HG03095 (cell line): ENCODE results near the gene FAM118B.

Experiments
- ATAC-seq: cut with Tn5 transposase; IDR thresholded peaks from one replicate; pipeline ENCODE4 v1.9.1; 2021; ENCODE audit warnings: moderate library complexity; ENCODE audit not compliant: unreplicated experiment

FAM118B gene

DNA sequence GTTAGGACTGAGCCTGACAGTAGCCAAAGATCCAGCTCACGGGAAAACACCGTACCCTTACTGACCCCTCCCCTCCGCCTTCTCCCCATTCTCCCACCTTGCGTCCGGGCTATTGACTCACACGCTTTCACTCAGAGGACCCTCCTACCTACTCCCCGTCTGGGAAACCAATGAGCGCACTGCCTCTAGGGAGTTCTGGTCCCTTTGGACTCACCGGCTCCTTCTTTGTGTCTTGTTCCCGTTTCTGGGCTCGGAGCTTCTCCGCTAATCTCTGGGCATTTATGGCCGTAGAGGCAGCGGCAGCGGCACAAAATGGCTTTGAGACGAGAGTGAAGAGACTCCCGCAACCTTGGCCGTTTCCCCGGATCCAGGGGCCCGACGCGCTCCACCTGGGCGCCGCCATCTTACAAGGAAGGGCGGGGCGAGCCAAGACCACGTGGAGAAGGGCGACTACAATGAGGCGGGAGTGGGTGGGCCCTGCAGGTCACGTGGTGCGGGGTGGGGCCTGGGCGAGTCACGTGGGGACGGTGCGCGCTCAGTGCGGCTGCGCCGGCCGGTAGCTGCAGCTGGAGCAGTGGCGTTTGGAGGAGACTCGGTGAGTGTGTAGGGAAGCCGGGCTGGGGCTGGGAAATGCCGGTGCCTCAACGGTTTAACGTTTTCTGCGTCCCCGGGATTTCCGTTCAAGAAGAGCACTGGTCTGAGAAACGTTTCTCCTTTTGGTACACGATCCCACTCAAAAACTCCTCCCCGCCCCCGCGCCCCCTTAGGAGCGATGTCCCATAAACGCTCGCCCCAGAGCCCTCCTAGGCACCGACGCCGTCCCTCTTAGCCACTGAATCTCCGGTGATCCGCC is at the start of gene FAM118B, which contains the start of gene RPUSD4:
FAM118B (plus strand) TSS at position 547 of the 853 bp plus-strand sequence. CDS start 23,220 bp downstream, outside the sequence.
RPUSD4 (minus strand) TSS at position 415 of the 853 bp plus-strand sequence; CDS start at position 403, 12 bp downstream.
- ATAC-seq, result peak; percentile 97

DNA sequence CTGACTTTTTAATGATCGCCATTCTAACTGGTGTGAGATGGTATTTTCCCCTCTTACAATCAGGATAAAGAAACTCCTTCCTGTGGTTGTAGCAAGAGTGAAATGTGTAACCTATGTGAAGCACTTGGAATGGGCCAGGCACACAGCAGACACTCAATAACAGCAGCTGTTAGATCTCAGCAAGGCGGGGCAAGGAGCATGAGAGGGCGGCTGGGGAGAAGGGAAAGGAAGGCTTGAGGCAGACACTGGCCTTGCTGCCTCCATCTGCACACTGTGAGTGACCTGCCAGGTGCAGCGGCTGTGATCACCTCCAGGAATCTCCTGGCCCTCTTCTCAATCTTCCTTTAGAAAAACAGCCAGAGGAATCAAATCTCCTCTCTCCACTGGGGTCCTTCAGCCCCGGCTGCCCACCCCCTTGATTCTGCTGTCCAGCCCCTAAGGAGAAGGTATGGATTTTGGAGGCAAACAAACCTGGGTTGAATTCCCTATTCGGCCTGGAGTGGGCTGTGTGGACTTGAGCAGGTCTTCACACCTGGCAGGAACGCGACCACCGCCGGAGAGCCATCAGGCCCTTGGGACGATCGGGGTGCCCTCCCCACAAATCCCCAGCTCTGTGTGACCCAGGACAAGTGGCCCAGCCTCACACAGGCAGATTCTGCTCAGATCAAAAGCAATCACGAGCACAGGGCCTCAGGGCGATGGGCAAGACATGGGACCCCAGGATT is 49.1 kb upstream of the FAM118B start:
- ATAC-seq, result no peak

DNA sequence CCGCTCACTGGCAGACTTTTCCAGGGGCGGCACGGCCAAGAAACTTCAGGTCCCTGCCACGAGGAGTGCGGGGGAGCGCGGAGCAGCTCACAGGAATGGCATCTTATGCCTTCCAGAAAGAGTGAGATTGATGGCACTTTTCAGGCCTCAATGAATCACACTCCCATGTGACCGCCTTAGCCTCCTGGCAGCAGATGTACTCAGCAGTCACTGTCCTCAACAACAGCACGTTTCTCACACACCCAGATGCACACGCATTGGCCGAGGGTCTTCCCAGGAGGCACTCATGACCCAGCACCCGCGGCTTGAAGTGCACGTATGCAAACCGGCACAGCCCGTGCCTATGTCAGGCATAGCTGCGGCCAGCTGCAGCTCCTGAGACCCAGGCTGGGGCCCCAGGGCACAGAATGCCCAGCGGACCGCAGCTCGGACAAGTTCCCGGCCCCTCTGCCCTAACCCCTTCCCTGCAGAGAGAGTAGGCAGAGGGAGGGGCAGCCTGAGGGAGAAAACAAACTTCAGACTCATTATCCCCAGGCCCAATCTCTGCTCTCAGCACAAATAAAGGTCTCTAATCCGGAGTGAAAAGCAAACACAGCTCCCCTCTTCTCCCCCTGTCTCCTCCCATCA is 48.4 kb upstream of the FAM118B start:
- no peak for ATAC-seq

DNA sequence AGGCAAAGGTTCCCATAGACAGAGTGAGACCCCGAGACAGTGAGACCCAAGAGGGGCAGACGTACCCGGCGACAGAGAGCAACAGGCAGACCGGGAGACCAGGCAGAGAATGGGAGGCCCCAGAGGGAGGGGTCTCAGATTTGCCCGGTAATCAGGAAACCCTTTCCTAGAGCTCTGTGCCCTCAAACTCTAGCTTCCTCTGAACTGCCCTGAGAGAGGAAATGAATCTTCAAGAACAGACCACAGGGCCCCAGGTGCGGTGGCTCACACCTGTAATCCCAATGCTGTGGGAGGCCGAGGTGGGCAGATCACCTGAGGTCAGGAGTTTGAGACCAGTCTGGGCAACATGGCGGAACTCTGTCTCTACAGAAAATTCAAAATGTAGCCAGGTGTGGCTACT is 47.8 kb upstream of the FAM118B start:
- no peak for ATAC-seq

DNA sequence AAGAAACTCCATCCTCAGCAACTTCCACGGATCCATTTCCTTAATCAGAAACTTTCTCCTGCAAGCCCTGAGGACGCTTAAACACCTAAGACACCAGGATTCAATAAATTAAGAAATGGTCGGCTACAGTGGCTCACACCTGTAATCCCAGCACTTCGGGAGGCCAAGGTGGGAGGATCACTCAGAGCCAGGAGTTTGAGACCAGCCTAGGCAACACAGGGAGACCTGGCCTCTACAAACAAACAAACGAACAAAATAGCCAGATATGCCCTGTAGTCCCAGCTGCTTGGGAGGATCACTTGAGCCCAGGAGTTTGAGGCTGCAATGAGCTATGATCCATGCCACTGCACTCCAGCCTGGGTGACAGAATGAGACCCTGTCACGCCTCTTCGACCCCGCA is 46.8 kb upstream of the FAM118B start:
- no peak for ATAC-seq

DNA sequence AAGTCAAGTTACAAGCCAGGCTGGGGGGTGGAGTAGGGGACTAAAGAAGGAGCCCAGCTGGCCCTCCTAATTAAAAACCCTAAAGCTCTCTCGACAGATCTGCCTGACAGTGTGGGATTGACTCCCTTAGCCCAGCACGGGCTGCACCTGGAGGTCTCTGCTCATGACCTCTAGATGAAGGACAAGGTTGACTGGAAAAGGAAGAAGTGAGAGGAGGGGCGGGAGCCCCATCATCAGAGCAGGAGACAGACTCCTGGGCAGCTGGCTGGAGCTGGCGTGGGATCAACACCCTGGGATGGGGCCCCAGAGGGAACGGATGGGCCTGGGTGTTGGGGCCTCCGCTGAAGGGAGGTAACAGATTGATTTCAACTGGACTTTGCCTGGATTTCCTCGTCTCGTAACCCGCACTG is 46.3 kb upstream of the FAM118B start:
- ATAC-seq, result no peak

DNA sequence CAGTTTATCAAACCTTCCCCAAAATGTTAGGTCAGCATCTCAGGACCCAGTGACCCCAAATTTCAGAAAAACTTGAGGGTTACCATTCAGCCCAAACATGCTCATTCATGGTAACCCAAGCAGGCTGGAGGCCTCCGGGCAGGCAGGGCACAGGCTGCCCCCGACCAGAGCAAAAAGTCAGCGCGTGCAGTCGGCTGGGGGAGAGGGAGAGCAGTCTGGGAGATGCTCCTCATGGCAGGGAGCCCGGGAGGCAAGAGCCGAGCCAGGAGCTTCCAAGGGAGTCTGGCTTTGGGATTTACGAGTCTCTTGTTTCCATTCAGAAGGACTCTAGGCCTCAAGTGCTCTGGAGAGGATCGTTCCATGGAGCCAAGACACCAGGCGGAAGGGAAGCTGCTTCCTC is 45.8 kb upstream of the FAM118B start:
- ATAC-seq, result no peak

DNA sequence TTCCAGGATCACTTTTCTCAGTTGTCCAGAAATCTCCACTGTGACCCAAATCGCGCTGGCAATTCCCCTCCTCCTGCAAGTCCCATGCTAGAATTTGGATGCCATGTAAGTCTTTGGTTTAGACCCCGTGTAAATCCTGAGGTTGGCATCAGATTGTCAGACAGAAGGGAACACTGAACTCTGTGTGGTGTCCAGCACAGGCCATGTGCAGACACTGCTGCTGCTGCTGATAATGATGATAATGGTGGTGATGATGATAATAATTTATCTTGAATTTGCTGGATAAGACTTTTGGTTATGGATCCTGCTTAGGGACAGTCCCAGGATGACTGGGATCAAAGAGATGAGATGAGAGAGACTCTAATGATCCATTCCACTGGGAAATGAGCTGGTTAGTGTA is 45.2 kb upstream of the FAM118B start:
- ATAC-seq, result no peak

DNA sequence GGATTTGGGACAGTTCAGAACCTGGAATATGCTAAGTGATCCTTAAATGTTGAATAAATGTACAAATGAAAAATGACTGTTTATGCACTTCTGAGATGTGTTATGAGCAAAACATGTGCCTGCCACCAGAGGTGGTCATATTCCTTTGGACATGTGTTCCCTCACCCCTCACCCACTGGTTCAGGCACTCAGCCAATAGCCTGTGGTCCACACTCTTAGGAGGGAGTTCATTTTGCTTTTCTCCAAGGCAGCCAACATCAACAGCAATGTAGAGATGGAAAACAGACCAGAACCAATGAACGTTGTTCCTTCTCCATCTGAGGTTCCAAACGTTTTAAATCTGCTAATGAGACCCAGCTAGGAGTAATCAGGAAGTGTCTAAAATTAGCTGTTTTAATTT is 44.1 kb upstream of the FAM118B start:
- no peak for ATAC-seq

DNA sequence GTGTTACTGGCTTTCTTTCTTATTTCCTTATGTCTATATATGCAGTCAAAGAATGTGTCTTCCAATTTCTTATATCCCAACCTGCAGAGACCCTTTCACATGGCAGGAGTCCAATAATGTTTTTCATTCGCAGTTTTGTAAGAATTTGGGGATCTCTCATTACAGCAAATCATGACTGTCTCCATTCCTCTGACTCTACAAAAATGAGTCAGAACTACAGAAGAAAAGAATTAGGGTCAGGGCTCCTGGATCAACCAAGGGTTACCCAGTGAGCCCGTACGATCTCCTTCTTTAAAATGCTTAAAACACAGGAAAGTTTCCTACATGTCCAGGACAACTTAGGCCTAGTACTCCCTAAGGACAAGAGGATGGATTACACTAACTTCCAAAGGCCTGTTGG is 42.3 kb upstream of the FAM118B start:
- no peak for ATAC-seq

DNA sequence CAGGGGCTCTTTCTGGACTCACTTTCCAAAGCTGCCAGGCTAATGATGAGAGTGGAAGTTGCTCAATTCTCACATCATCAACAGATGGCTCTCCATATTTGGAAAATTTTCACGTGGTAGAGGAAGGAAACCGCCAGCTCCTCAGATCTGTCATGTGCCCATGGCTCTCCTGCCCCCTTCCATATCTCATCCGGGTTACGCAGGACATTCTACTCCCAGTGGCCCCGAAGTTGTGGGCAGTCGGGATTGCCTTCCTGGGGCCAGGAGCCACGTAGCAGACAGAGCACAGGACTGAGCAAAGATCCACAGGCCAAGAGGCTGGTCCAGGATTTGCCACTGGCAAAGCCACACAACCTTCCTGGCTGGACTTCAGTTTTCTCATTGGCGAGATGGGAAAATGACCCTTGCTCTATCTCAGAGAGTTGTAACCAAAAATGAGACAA is 39.0 kb upstream of the FAM118B start:
- ATAC-seq, result no peak

DNA sequence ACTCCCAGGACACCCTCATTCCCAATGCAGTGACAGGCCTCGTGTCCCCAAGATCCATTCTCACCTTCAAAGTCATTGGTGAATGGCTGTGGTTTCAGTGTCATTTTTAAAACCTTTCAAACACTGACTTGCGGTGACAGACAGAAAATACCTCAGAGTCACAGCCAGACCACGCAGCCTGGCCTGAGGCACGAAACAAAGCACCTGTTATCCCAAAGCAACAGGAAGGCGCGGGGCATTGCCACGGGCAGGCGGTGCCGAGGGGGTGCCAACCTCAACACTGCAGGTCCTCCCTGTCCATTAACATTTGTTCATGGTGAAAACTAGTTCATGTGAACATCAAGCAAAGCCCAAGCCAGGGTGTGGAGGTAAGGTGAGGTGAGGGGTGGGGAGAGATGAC is 38.3 kb upstream of the FAM118B start:
- ATAC-seq, result no peak

DNA sequence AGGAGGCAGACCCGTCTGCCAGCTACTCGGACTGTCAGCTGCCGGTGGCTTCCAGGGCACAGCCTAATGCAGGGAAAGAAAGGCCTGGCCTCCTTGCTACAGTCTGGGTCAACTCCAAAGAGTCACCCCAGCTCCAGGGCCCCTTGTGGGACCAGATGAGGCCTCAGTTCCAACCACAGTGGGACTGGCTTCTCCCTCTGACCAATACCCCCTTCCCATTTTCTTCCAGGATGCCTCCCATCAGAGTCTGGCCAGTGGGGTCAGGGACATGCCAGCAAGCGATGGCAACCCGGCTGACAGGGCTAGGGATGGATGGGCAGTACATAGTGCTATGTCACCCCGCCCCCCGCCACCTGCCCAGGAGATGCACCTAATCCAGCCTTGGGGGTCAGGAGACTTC is 36.8 kb upstream of the FAM118B start:
- ATAC-seq, result no peak

DNA sequence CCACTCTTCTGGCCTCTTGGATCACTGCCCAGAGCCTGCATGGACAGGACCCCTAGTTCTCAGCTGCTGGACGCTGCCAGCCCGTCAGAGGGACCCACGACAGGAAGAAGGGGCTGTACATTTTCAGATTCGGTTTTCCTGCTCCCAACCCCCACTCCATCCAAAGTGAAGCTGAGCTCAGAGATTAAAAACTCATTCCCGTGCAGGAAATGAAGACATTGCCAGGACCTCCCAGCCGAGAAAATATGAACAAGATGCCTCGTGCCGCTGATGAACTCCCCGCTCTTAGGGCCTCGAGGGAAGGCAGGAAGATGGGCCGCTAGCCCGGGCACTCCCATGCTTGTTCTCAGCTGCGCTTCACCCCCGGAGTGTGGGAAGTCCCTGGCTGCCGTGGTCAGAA is 36.2 kb upstream of the FAM118B start:
- no peak for ATAC-seq

DNA sequence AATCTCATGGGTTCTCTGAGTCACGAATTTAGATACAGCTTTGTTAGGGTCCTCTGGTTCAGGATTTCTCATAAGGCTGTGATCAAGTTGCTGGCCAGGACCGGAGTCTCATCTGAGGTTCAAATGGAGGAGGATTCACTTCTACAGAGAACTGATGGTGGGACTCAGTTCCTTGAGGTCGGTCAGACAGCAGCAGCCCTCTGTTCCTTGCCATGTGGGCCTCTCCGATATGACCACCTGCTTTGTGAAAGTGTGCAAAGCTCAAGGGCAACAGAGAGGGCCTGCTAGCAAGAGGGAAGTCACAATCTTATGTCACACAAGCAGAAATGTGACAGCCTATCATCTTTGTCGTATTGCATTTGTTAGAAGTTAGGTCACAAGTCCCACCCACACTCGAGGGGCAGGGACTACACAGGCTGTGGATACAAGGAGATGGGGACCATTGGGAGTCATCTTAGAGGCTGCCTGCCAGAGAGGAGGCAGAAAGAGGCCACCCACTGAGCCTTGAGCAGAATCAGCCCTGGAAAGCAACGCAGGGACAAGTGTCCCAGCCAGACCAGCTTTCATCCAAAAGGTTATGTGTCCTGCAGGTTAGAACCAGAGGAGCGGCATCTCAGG is 34.6 kb upstream of the FAM118B start:
- no peak for ATAC-seq

DNA sequence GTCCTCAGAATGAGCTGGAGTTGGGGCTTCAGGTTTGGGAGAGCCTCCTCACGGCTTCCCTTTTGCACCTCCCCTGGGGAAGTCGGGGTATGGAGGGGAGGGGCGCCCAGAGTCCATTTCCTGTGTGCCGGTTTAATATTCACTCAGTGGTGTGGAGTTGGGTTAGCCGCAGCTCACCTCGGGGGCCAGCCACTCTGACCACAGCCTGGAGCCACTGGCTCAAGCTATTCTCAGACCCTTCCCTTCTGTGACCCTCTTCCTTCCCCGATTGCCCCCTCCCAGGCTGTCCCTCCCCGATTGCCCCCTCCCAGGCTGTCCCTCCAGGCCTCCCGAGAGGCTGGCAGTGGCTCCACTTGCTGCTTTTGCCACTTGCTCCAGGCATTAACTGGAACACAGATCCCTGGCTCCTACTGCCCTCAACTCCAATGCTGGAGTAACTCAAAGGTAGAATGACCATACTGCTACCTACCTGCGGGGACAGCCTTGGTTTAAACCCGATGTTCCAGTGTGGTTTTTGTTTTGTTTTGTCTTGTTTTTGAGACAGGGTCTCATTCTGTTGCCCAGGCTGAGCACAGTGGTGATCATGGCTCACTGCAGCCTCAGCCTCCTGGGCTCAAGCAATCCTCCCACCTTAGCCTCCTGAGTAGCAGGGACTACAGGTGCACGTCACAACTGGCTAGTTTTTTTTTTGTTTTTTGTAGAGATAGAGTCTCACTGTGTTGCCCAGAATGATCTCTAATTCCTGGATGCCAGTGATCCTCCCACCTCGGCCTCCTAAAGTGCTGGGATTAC is 29.4 kb upstream of the FAM118B start:
- ATAC-seq, result no peak

DNA sequence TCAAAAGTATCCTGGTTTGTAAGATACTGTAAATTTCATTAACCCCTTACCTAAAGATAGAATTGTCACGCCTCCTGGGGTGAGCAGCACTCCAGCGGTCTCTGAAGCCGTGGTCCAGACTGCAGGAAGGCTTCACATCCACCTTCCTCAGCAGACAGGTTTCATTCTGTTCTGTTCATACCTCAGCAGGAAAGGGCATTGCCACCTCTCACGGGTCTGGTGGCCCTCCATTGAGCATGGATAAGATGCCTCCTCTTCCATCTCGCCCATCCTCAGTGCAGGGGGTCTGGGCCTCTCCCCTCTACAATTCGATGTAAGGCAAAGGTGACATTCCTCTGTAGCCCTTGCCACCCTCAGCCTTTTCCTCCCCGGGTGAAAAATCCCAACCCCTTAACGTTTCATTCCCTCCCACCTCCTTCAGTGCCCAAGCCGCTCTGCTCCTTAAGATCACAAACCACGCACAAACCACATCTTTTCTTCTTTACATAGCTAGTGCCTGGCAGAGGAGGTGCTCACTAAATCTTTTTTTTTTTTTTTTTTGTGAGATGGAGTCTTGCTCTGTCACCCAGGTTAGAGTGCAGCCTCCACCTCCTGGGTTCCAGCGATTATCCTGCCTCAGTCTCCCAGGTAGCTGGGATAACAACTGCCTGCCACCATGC is 28.7 kb upstream of the FAM118B start:
- no peak for ATAC-seq

DNA sequence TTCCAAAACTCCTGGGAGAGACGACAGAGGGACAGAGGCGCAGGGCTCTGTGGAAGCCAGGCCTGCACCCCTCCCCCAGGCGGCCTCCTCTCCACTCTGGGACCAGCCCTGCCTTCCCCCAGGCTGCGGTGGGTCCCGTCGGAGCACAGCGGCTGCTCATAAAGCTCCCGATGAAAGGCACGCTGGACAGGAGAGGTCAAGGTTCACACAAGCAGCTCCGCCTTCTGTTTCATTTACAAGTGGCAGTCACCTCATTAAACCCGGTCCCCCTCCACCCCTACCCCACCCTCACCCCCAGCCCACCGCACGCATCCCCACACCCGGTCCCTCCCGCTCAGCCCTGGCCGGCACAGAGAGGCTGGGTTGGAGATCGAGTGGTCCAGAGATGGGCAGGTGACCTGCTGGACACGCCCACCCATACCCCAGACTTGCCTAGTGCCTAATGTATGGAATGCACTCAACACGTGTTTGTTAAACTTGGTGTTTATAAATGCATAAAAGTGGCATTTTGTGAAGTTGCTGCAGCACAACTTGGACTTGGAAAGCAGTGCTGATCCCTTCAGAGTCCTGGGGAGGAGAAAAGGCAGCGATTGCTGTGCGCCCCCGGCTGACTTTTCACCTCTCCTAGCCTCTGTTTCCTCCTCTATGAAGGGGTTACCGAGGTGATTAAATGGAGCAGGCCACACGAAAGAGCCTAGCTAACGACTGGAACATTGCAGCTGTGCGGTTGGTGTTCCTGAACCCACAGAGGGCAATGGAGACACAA is 26.1 kb upstream of the FAM118B start:
- no peak for ATAC-seq

DNA sequence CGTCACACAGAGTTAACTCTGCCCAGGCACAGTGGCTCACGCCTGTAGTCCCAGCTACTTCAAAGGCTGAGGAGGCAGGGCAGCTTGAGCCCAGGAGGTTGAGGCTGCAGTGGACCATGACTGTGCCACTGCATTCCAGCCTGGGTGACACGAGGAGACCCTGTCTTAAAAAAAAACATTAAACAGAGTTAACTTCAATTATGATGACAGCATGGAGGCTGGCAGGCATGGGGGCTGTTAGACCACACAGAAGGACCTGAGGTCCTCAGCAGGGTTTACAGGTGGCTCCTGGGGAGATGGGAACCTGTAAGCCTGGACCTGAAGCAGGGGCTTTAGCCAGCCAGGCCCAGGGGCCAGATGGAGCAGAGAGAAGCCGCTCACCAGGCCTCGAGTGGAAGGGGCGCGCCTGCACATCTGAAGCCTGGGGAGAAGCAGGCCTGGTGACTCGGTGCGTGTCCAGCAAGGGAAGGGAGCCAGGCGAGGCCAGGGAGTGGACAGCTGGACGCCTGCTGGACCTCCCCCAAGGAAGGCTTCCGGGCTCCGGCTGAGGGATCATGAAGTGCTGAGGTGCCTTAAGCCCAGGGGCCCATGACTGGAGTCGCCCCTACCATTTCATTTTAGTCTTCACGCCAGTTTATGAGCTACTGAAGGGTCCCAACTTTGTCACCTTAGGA is 25.4 kb upstream of the FAM118B start:
- ATAC-seq, result no peak
